ENCODE data around the gene PCBP4.

DNA sequence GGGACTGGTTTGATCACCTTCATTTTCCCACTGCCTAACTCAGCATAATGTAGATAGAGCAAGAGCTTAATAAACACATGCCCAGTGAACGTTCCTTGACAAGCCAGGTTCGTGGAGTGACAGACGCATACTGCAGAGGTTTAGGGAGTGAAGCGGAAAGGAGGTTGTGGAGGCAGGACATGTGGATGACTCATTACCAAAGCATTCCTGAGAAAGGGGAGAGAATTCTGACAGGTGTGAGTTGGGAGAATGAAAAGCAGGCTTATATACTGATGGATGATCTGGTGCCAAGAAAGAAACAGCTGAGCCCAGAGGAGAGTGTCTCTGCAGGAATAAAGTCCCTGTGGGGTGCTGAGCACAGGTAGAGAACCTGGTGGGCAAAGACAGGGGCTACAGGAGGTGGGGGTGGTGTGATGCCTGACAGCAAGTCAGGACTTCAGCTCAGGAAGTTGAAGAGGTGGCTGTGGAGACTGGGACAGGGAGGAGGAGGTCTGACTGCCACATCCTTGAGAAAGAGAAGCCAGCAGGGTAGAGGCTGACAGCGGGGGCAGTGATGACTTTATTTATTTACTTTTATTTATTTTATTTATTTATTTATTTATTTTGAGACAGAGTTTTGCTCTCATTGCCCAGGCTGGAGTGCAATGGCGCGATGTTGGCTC is 30.8 kb upstream of the PCBP4 start:
- TF ChIP-seq POLR2AphosphoS5 (IDR thresholded peaks at IDR 0.05; ENCODE audit: low read depth, low read length), result no peak
- no peak for TF ChIP-seq POLR2A (IDR thresholded peaks at IDR 0.05; ENCODE audit: low read depth, low read length)
